Measurements from ENCODE around the gene ZNF316. TPM values are rescaled to one million over a fixed set of nuclear protein-coding genes. Genes with fewer than 3 reads are reported as not detected.
A peak's percentile ranks its signal among the peaks of the same experiment; 100 is the strongest.
"Not testable (repeated sequence)": the region's sequence is repeated elsewhere in the genome, so short reads cannot be mapped to it uniquely, and the experiment has no call there.

The ZNF316 gene
- total RNA-seq, 6 experiments from 2014 or later: 13.4 to 17.0 (median 15.0) TPM

GRCh38 chr7:6634021-6634420 is 3.1 kb upstream of the ZNF316 start:
- no peak for TF ChIP-seq CTCF (IDR thresholded peaks at IDR 0.05)
- peaks cover 4% of the 10 kb centered on the region for H3K36me3 Mint-ChIP-seq (ENCODE audit: low read depth)
- peaks cover 4% of the 10 kb centered on the region; the same call in 1 of the 2 replicates for H3K27me3 Mint-ChIP-seq (ENCODE audit: insufficient read depth)
- no peak overlapping the region for H3K27ac Mint-ChIP-seq
- DNase-seq: no peak
- no peak overlapping the region for H3K4me3 Mint-ChIP-seq
- H3K4me1 Mint-ChIP-seq (ENCODE audit: low read depth): peaks cover 13% of the 10 kb centered on the region
- no peaks in the 10 kb centered on the region for H3K9me3 Mint-ChIP-seq

- H3K4me1 Mint-ChIP-seq (ENCODE audit: low read depth): peaks cover 18% of the 10 kb centered on the region
- not testable (repeated sequence) for H3K27me3 Mint-ChIP-seq (ENCODE audit: insufficient read depth); H3K9me3 Mint-ChIP-seq; DNase-seq; H3K4me3 Mint-ChIP-seq; H3K27ac Mint-ChIP-seq
- H3K36me3 Mint-ChIP-seq (ENCODE audit: low read depth): peaks cover 14% of the 10 kb centered on the region
Measured at GRCh38 chr7:6634971-6635370, 2.1 kb upstream of the ZNF316 start.

GRCh38 chr7:6637544-6638229 is 569 bp downstream of the ZNF316 start:
- peak overlapping the region; percentile 38; the same call in 1 of the 2 replicates for H3K27ac Mint-ChIP-seq
- DNase-seq: no peak
- H3K27me3 Mint-ChIP-seq (ENCODE audit: insufficient read depth): no peaks in the 10 kb centered on the region; the same call in 1 of the 2 replicates
- H3K36me3 Mint-ChIP-seq (ENCODE audit: low read depth): peaks cover 18% of the 10 kb centered on the region
- peak overlapping the region; percentile 89 for H3K4me3 Mint-ChIP-seq
- TF ChIP-seq CTCF (IDR thresholded peaks at IDR 0.05): peak; percentile 68
- peaks cover 22% of the 10 kb centered on the region for H3K4me1 Mint-ChIP-seq (ENCODE audit: low read depth)
- no peaks in the 10 kb centered on the region for H3K9me3 Mint-ChIP-seq

- peaks cover 18% of the 10 kb centered on the region for H3K36me3 Mint-ChIP-seq (ENCODE audit: low read depth)
- peak overlapping the region; percentile 89 for H3K4me3 Mint-ChIP-seq
- DNase-seq: no peak
- no peak for TF ChIP-seq CTCF (IDR thresholded peaks at IDR 0.05)
- H3K9me3 Mint-ChIP-seq: no peaks in the 10 kb centered on the region
- peak overlapping the region; percentile 19; the same call in 1 of the 2 replicates for H3K27ac Mint-ChIP-seq
- H3K4me1 Mint-ChIP-seq (ENCODE audit: low read depth): peaks cover 22% of the 10 kb centered on the region
- H3K27me3 Mint-ChIP-seq (ENCODE audit: insufficient read depth): no peaks in the 10 kb centered on the region
Measured at GRCh38 chr7:6639032-6639431, 1.9 kb downstream of the ZNF316 start.

GRCh38 chr7:6639627-6640026 is 2.5 kb downstream of the ZNF316 start:
- Mint-ChIP-seq H3K4me3 (no peak overlapping the region), H3K4me1 (ENCODE audit: low read depth) (peaks cover 22% of the 10 kb centered on the region), H3K36me3 (ENCODE audit: low read depth) (peaks cover 18% of the 10 kb centered on the region), H3K9me3 (no peaks in the 10 kb centered on the region), H3K27me3 (ENCODE audit: insufficient read depth) (no peaks in the 10 kb centered on the region), H3K27ac (no peak overlapping the region)
- no peak for TF ChIP-seq CTCF (IDR thresholded peaks at IDR 0.05)
- DNase-seq: no peak

GRCh38 chr7:6640246-6640721 is 3.2 kb downstream of the ZNF316 start:
- DNase-seq: no peak
- no peak for TF ChIP-seq CTCF (IDR thresholded peaks at IDR 0.05)
- no peaks in the 10 kb centered on the region for H3K27me3 Mint-ChIP-seq (ENCODE audit: insufficient read depth)
- no peaks in the 10 kb centered on the region for H3K9me3 Mint-ChIP-seq
- no peak overlapping the region for H3K27ac Mint-ChIP-seq
- peaks cover 18% of the 10 kb centered on the region for H3K36me3 Mint-ChIP-seq (ENCODE audit: low read depth)
- H3K4me3 Mint-ChIP-seq: no peak overlapping the region
- peaks cover 22% of the 10 kb centered on the region for H3K4me1 Mint-ChIP-seq (ENCODE audit: low read depth)

Data from HFFc6 (cell line).